Neural progenitor cell (in vitro differentiated cells): ENCODE data around the gene ZNF480. TPM values are rescaled to one million over a fixed set of nuclear protein-coding genes. Genes with fewer than 3 reads are reported as not detected.

Experiments used
- DNase-seq: peaks from one replicate; pipeline ENCODE4 v3.0.0-alpha.2; 2016; ENCODE audit warnings: low spot score
- H2AFZ ChIP-seq: fragments of 200-600 bp; sonication (generic); replicated peaks from 2 replicates; pipeline ENCODE4 v1.6.1; 2016; ENCODE audit warnings: antibody characterized with exemption
- H3F3A ChIP-seq: fragments of 200-600 bp; sonication (generic); 2 replicates; pipeline ENCODE4 v1.6.1; 2016; ENCODE audit warnings: antibody characterized with exemption, low read depth
- H3K27ac ChIP-seq: fragments of 200-600 bp; sonication (generic); 2 replicates; pipeline ENCODE4 v1.5.1; 2016; ENCODE audit warnings: mild to moderate bottlenecking
- H3K27me3 ChIP-seq: fragments of 200-600 bp; sonication (generic); 2 replicates; pipeline ENCODE4 v1.6.1; 2016; ENCODE audit warnings: mild to moderate bottlenecking, moderate library complexity
- H3K36me3 ChIP-seq: fragments of 200-600 bp; sonication (generic); 2 replicates; pipeline ENCODE4 v1.5.1; 2016
- H3K4me1 ChIP-seq: fragments of 200-600 bp; sonication (generic); 2 replicates; pipeline ENCODE4 v1.6.1; 2016; ENCODE audit warnings: mixed run types
- H3K4me2 ChIP-seq: fragments of 200-600 bp; sonication (generic); 2 replicates; pipeline ENCODE4 v1.6.1; 2016
- H3K4me3 ChIP-seq: fragments of 200-600 bp; sonication (generic); 2 replicates; pipeline ENCODE4 v1.5.1; 2016
- H3K79me2 ChIP-seq: fragments of 200-600 bp; sonication (generic); 2 replicates; pipeline ENCODE4 v1.6.1; 2016; ENCODE audit warnings: low read depth
- H3K9ac ChIP-seq: fragments of 200-600 bp; sonication (generic); 2 replicates; pipeline ENCODE4 v1.6.1; 2016
- H3K9me3 ChIP-seq: fragments of 200-600 bp; sonication (generic); 2 replicates; pipeline ENCODE4 v1.5.1; 2016; ENCODE audit warnings: low read depth
- H4K20me1 ChIP-seq: fragments of 200-600 bp; sonication (generic); 2 replicates; pipeline ENCODE4 v1.6.1; 2016; ENCODE audit warnings: low read depth
- H3K27ac Mint-ChIP-seq: 3 replicates; pipeline ENCODE4 v1.8.0; 2021; ENCODE audit warnings: mixed read lengths
- H3K27me3 Mint-ChIP-seq: 2 replicates; pipeline ENCODE4 v1.8.0; 2022; ENCODE audit warnings: low read depth, mild to moderate bottlenecking, inconsistent platforms, moderate library complexity, mixed read lengths; ENCODE audit not compliant: insufficient read depth
- H3K36me3 Mint-ChIP-seq: 3 replicates; pipeline ENCODE4 v1.8.0; 2021; ENCODE audit warnings: mixed read lengths
- H3K4me1 Mint-ChIP-seq: 3 replicates; pipeline ENCODE4 v1.8.0; 2021; ENCODE audit warnings: mixed read lengths
- H3K4me3 Mint-ChIP-seq: 3 replicates; pipeline ENCODE4 v1.8.0; 2021; ENCODE audit warnings: mild to moderate bottlenecking, moderate library complexity, mixed read lengths
- H3K9me3 Mint-ChIP-seq: 3 replicates; pipeline ENCODE4 v1.8.0; 2020; ENCODE audit warnings: mixed read lengths
- EZH2 ChIP-seq: fragments of 200-600 bp; sonication (generic); IDR thresholded peaks from 2 replicates; pipeline ENCODE4 v1.6.1; 2017; ENCODE audit warnings: antibody characterized with exemption, mild to moderate bottlenecking, moderate library complexity
- EZH2phosphoT487 ChIP-seq: fragments of 200-600 bp; sonication (generic); IDR thresholded peaks from 2 replicates; pipeline ENCODE4 v1.6.1; 2017; ENCODE audit warnings: antibody characterized with exemption
- total RNA-seq: library from RNA; depleted of rRNA; stranded (reverse); fragments of >200 nt; gene quantifications from 2 replicates; pipeline ENCODE4 v1.2.3, GENCODE V29; 2015; ENCODE audit warnings: low replicate concordance
- TF ChIP-seq, protein P1 (sequence below): fragments of 200-600 bp; sonication (generic); IDR thresholded peaks from 2 replicates; pipeline ENCODE4 v1.5.1; 2017; ENCODE audit warnings: antibody characterized with exemption, mild to moderate bottlenecking

ZNF480 gene
- total RNA-seq, 1 donor from 2014 or later = 18.1 TPM

DNA sequence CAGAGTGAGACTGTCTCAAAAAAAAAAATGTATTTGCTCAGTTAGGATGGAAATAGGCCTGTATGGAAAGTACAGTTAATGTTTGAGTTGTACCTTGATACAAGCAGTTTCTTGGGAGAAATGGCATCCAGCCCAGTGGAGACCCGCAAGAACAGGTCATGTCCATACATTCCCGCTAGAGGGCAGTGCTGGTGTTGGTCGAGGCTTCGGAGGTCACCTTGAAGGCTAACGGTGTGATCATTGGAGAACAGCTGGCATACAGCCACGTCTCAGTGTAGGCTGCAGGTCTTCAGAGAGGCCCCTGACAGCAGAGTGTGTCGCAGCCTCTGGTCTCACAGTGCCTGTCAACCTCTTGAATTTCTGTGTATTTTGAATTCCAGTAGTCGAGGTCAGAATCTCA lies 46.6 kb downstream of the ZNF480 start:
- Histone ChIP-seq H3K4me3 (no peak overlapping the region), H3K9me3 (no peaks in the 10 kb centered on the region)
- H3K4me3 Mint-ChIP-seq = no peak overlapping the region

DNA sequence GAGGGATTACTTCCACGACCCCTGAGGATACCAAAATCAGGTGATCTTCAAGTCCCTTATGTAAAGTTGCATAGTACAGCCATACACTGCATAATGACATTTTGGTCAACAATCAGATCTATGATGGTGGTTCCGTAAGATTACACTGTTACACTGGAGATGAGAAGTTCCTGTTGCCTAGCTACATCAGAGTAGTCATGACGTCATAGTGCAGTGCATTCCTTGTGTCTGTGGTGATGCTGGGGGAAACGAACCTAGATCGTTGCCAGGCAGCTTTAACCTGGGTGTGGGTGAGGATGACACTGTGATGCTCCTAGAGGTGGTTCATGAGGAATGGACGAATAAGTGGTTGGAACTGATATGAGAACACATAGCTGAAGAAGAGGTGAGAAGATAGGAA lies 48.2 kb downstream of the ZNF480 start:
- Histone ChIP-seq H2AFZ (no peak overlapping the region), H3K9me3 (no peaks in the 10 kb centered on the region), H3K9ac (no peak overlapping the region), H3K4me3 (no peak overlapping the region), H3K4me1 (no peaks in the 10 kb centered on the region), H3K27ac (no peak overlapping the region), H3K36me3 (no peaks in the 10 kb centered on the region), H3K4me2 (no peak overlapping the region), H3F3A (no peaks in the 10 kb centered on the region), H4K20me1 (no peaks in the 10 kb centered on the region), H3K27me3 (no peaks in the 10 kb centered on the region), H3K79me2 (no peaks in the 10 kb centered on the region)
- H3K9me3 Mint-ChIP-seq = peaks cover 53% of the 10 kb centered on the region
- H3K4me3 Mint-ChIP-seq = no peak overlapping the region
- no peak for TF ChIP-seq EZH2phosphoT487
- TF ChIP-seq, protein P1, sequence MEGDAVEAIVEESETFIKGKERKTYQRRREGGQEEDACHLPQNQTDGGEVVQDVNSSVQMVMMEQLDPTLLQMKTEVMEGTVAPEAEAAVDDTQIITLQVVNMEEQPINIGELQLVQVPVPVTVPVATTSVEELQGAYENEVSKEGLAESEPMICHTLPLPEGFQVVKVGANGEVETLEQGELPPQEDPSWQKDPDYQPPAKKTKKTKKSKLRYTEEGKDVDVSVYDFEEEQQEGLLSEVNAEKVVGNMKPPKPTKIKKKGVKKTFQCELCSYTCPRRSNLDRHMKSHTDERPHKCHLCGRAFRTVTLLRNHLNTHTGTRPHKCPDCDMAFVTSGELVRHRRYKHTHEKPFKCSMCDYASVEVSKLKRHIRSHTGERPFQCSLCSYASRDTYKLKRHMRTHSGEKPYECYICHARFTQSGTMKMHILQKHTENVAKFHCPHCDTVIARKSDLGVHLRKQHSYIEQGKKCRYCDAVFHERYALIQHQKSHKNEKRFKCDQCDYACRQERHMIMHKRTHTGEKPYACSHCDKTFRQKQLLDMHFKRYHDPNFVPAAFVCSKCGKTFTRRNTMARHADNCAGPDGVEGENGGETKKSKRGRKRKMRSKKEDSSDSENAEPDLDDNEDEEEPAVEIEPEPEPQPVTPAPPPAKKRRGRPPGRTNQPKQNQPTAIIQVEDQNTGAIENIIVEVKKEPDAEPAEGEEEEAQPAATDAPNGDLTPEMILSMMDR = no peak
- TF ChIP-seq EZH2 = no peak
- DNase-seq = no peak
- peaks cover 48% of the 10 kb centered on the region for H3K36me3 Mint-ChIP-seq
- H3K27me3 Mint-ChIP-seq = peaks cover 3% of the 10 kb centered on the region
- no peak overlapping the region for H3K27ac Mint-ChIP-seq
- no peaks in the 10 kb centered on the region for H3K4me1 Mint-ChIP-seq

More for the DNA sequence above, 46.6 kb downstream of the ZNF480 start:
- Histone ChIP-seq H2AFZ (no peak overlapping the region), H3K27ac (no peak overlapping the region), H3K27me3 (no peaks in the 10 kb centered on the region), H3K4me1 (no peaks in the 10 kb centered on the region), H3K4me2 (no peak overlapping the region), H3K79me2 (no peaks in the 10 kb centered on the region), H3F3A (no peaks in the 10 kb centered on the region), H4K20me1 (no peaks in the 10 kb centered on the region), H3K36me3 (no peaks in the 10 kb centered on the region), H3K9ac (no peak overlapping the region)
- TF ChIP-seq EZH2phosphoT487 (no peak), EZH2 (no peak)
- TF ChIP-seq, protein P1 = peak; percentile 78
- peak; percentile 85 for DNase-seq
- Mint-ChIP-seq H3K36me3 (peaks cover 46% of the 10 kb centered on the region), H3K27ac (no peak overlapping the region), H3K4me1 (no peaks in the 10 kb centered on the region), H3K27me3 (peaks cover 3% of the 10 kb centered on the region), H3K9me3 (peaks cover 44% of the 10 kb centered on the region)

DNA sequence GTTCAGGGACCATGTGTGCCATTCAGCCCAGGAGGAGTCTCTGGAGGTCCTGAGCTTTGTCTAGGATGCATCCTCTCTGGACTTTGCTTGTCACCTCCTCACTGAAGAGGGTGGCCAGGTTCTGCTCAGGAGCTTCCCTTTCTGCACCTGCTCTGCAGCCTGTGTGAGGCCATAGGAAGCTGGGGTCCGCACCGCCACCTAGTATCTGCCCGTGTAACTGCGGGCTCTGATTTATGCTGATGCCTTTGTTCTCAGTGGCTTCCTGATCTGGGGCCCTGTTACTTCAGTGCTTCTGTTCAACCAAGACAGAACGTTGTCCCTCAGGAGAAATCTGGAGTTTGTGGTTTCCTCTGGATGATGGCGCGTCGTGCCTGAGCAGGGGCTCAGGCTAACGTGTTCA lies 54.5 kb downstream of the ZNF480 start:
- Histone ChIP-seq H3F3A (no peaks in the 10 kb centered on the region), H3K27ac (no peak overlapping the region), H2AFZ (no peak overlapping the region), H3K4me2 (no peak overlapping the region), H4K20me1 (no peaks in the 10 kb centered on the region), H3K4me3 (no peak overlapping the region), H3K36me3 (peaks cover 5% of the 10 kb centered on the region), H3K79me2 (no peaks in the 10 kb centered on the region), H3K4me1 (no peaks in the 10 kb centered on the region), H3K9me3 (no peaks in the 10 kb centered on the region), H3K9ac (no peak overlapping the region), H3K27me3 (no peaks in the 10 kb centered on the region)
- Mint-ChIP-seq H3K27me3 (no peaks in the 10 kb centered on the region), H3K4me3 (no peak overlapping the region), H3K9me3 (peaks cover 52% of the 10 kb centered on the region), H3K36me3 (peaks cover 74% of the 10 kb centered on the region), H3K4me1 (no peaks in the 10 kb centered on the region), H3K27ac (no peak overlapping the region)
- TF ChIP-seq, protein P1 = peak; percentile 55
- no peak for TF ChIP-seq EZH2
- peak; percentile 64 for DNase-seq
